ENCODE measurements around the gene ZBTB8OS. TPM values are rescaled to one million over a fixed set of nuclear protein-coding genes. Genes with fewer than 3 reads are reported as not detected.

ZBTB8OS gene
- total and polyA plus RNA-seq, 9 of the 15 experiments (the other 6 are each of a cell fraction or from before 2014, with no cell fraction given): 54.8 to 230 (median 107) TPM

- ChIA-PET CTCF (ENCODE audit: low intra/inter-chr PET ratio) (no interaction called here), POLR2A (interaction anchor here (1.2 to 1.6 kb wide), 2 partner anchors 9 to 22 kb away, joined by 3 to 5 read pairs; no protein-coding TSS in a partner anchor)
- H3K4me3 ChIP-seq: no peak overlapping the region
- H3K9me3 ChIP-seq (replicated peaks; ENCODE audit: control insufficient read depth, insufficient read depth, low read depth, low read length): no peaks in the 10 kb centered on the region
- no peaks in the 10 kb centered on the region for H3K9me1 ChIP-seq (ENCODE audit: control insufficient read depth, insufficient read depth, low read length)
- no peak for FAIRE-seq
- WGBS (ENCODE audit: insufficient coverage, low coverage, missing lambda C conversion rate): 29% methylated on average over 5 of the region's 5 CpGs
- H3K27me3 ChIP-seq (ENCODE audit: control insufficient read depth in 2 of 2, insufficient read depth in 2 of 2, low read length in 2 of 2): no peaks in the 10 kb centered on the region
- intact Hi-C loops (cut with micrococcal nuclease) (no loop called here), in situ Hi-C loops (cut with MboI) (no loop called here)
- H3K27ac ChIP-seq (ENCODE audit: extremely low read depth, low read depth, low read length): no peak overlapping the region
- H3K36me3 ChIP-seq (ENCODE audit: control insufficient read depth, insufficient read depth, low read length): no peaks in the 10 kb centered on the region
- no peak for DNase-seq (ENCODE audit: extremely low read depth in 1 of 4, low spot score in 3 of 4)
- no TSS peak for BruUV-seq (replicated peaks)
- ATAC-seq: no peak
- H3K79me2 ChIP-seq (ENCODE audit: control insufficient read depth, insufficient read depth, low read length): no peaks in the 10 kb centered on the region
- H2AFZ ChIP-seq (ENCODE audit: low read depth, low read length): no peak overlapping the region
- no peak overlapping the region for H3K9ac ChIP-seq (ENCODE audit: insufficient read depth in 1 of 2, low read depth in 2 of 2, low read length in 2 of 2)
- no peak for TF ChIP-seq RCOR1 (IDR thresholded peaks at IDR 0.05; ENCODE audit: borderline replicate concordance in 1 of 2, low read depth in 2 of 2, low read length in 2 of 2)
- no peak for TF ChIP-seq MCM7 (IDR thresholded peaks at IDR 0.05)
- no peak for TF ChIP-seq ZNF143 (CRISPR knock-in tag; IDR thresholded peaks at IDR 0.05)
- TF ChIP-seq ZFP36 (IDR thresholded peaks at IDR 0.05; ENCODE audit: low read depth, low read length, partially characterized antibody): no peak
- no peak for TF ChIP-seq CHCHD3 (CRISPR knock-in tag; IDR thresholded peaks at IDR 0.05)
- TF ChIP-seq ZNF584 (CRISPR knock-in tag; IDR thresholded peaks at IDR 0.05; ENCODE audit: low read depth): no peak
- no peak for TF ChIP-seq SPI1 (IDR thresholded peaks at IDR 0.05; ENCODE audit: borderline replicate concordance, low read depth, low read length)
- no peak for TF ChIP-seq KLF10 (CRISPR knock-in tag; IDR thresholded peaks at IDR 0.05)
- TF ChIP-seq TBL1XR1 (IDR thresholded peaks at IDR 0.05; ENCODE audit: low read length in 2 of 2): no peak
- no peak for TF ChIP-seq RFX1 (IDR thresholded peaks at IDR 0.05)
- TF ChIP-seq ZNF12 (CRISPR knock-in tag; IDR thresholded peaks at IDR 0.05): no peak
- TF ChIP-seq HMGXB4 (CRISPR knock-in tag; IDR thresholded peaks at IDR 0.05): no peak
- no peak for TF ChIP-seq ZBTB1 (CRISPR knock-in tag; IDR thresholded peaks at IDR 0.05; ENCODE audit: borderline replicate concordance, low read depth)
- no peak for TF ChIP-seq SIRT6 (IDR thresholded peaks at IDR 0.05; ENCODE audit: low read depth, low read length)
- no peak for TF ChIP-seq CHAMP1 (IDR thresholded peaks at IDR 0.05)
- H3K4me1 ChIP-seq (replicated peaks in 1 of 2; ENCODE audit: control insufficient read depth in 2 of 2, insufficient read depth in 2 of 2, low read length in 2 of 2): peaks cover 4 to 11% of the 10 kb centered on the region in 2 experiments; a peak in 3 of 5 replicates
- no peak overlapping the region for H3K4me2 ChIP-seq (ENCODE audit: insufficient read depth, low read length)
- no peaks in the 10 kb centered on the region for H4K20me1 ChIP-seq (replicated peaks; ENCODE audit: control insufficient read depth, insufficient read depth, low read length)
Observed at GRCh38 chr1:32613472-32613871, 36.9 kb downstream of the ZBTB8OS start.
